Sigmoid colon (tissue), 7 donors: ENCODE measurements around the gene ME3. TPM values are rescaled to one million over a fixed set of nuclear protein-coding genes. Genes with fewer than 3 reads are reported as not detected.

Experiments used
- DNase-seq: peaks from one replicate; pipeline ENCODE4 v3.0.0-alpha.2; 2019
- H3K27ac ChIP-seq, 4 donors: fragments of 200-600 bp; sonication (generic); one replicate each; pipeline ENCODE4 v1.5.1; 2016 to 2019; ENCODE audit warnings: mild to moderate bottlenecking in 1 of 4
- H3K27me3 ChIP-seq, 3 donors: fragments of 200-600 bp; sonication (generic); one replicate each; pipeline ENCODE4 v1.5.1; 2019; ENCODE audit warnings: mild to moderate bottlenecking in 1 of 3
- H3K36me3 ChIP-seq, 4 donors: fragments of 200-600 bp; sonication (generic); one replicate each; pipeline ENCODE4 v1.5.1; 2016 to 2019
- H3K4me1 ChIP-seq, 4 donors: fragments of 200-600 bp; sonication (generic); one replicate each; pipeline ENCODE4 v1.5.1; 2017 to 2019
- H3K4me3 ChIP-seq, 4 donors: fragments of 200-600 bp; sonication (generic); one replicate each; pipeline ENCODE4 v1.5.1; 2017 to 2019; ENCODE audit warnings: mild to moderate bottlenecking in 2 of 4, moderate library complexity in 1 of 4
- H3K9me3 ChIP-seq, 4 donors: fragments of 200-600 bp in 3 of 4; sonication (generic) in 3 of 4; one replicate each; pipeline versions ENCODE4 v1.5.1 to v1.6.1; 2013 to 2019
- EP300 ChIP-seq, 4 donors: sonication (generic); formaldehyde crosslinking; IDR thresholded peaks; one replicate each; pipeline ENCODE4 v1.6.1; 2017; ENCODE audit warnings: antibody characterized with exemption in 4 of 4
- POLR2A ChIP-seq, 2 donors: fragments of 450-650 bp; IDR thresholded peaks; one replicate each; pipeline ENCODE4 v1.6.1; 2016; ENCODE audit warnings: antibody characterized with exemption in 2 of 2, mild to moderate bottlenecking in 2 of 2, moderate library complexity in 2 of 2
- POLR2AphosphoS5 ChIP-seq, 4 donors: sonication (generic); formaldehyde crosslinking; IDR thresholded peaks; one replicate each; pipeline ENCODE4 v1.6.1; 2017; ENCODE audit warnings: antibody characterized with exemption in 4 of 4
- WGBS, 2 donors: extraction: QIAGEN DNeasy Blood & Tissue Kit; methylation state at CpG; one replicate each; pipeline ENCODE4 v1.1.7; 2013; 5-methylcytosine and 5-hydroxymethylcytosine counted together
- intact Hi-C: fragments of 100-400 bp; cut with DNase I; formaldehyde crosslinking; loops from one replicate; pipeline ENCODE4 v1.15.1; 2023
- polyA plus RNA-seq, 3 donors: library from polyadenylated mRNA; stranded (reverse); fragments of 200-250 nt; gene quantifications; one replicate each; pipeline ENCODE4 v1.2.3, GENCODE V29; 2013
- total RNA-seq, 4 donors: library from RNA; depleted of rRNA; stranded (reverse); fragments of >200 nt; gene quantifications; one replicate each; pipeline ENCODE4 v1.1.0, GENCODE V29; 2016
- TF ChIP-seq, protein P1 (sequence below), 4 experiments: fragments of 450-650 bp in 3 of 4; fragments of 200-600 bp in 1 of 4; IDR thresholded peaks; one replicate each; pipeline ENCODE4 v1.5.1; 2016 to 2019; ENCODE audit warnings: antibody characterized with exemption in 4 of 4, mild to moderate bottlenecking in 3 of 4, moderate library complexity in 2 of 4
- donor health status: healthy with polysubstance abuse.
- donor health status: Bipolar disorder and iron deficiency.
- donor health status: healthy.

The ME3 gene
- total and polyA plus RNA-seq, 7 donors: 7.8 to 53.2 (median 25.5) TPM

- 19 to 57% methylated on average over 6 of the region's 6 CpGs for WGBS, 2 donors
- intact Hi-C loops: no loop called here
- H3K4me3 ChIP-seq: no peak overlapping the region
- H3K9me3 ChIP-seq: no peaks in the 10 kb centered on the region
- H3K36me3 ChIP-seq: no peaks in the 10 kb centered on the region
- no peaks in the 10 kb centered on the region for H3K27me3 ChIP-seq
- TF ChIP-seq, protein P1, sequence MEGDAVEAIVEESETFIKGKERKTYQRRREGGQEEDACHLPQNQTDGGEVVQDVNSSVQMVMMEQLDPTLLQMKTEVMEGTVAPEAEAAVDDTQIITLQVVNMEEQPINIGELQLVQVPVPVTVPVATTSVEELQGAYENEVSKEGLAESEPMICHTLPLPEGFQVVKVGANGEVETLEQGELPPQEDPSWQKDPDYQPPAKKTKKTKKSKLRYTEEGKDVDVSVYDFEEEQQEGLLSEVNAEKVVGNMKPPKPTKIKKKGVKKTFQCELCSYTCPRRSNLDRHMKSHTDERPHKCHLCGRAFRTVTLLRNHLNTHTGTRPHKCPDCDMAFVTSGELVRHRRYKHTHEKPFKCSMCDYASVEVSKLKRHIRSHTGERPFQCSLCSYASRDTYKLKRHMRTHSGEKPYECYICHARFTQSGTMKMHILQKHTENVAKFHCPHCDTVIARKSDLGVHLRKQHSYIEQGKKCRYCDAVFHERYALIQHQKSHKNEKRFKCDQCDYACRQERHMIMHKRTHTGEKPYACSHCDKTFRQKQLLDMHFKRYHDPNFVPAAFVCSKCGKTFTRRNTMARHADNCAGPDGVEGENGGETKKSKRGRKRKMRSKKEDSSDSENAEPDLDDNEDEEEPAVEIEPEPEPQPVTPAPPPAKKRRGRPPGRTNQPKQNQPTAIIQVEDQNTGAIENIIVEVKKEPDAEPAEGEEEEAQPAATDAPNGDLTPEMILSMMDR (IDR thresholded peaks at IDR 0.05): no peak
- TF ChIP-seq POLR2AphosphoS5 (IDR thresholded peaks at IDR 0.05): peak in 1 of 4 donors; percentile 12
- TF ChIP-seq POLR2A (IDR thresholded peaks at IDR 0.05): no peak
- peaks cover 0 to 29% (median 5%) of the 10 kb centered on the region in 4 donors for H3K4me1 ChIP-seq
- no peak for DNase-seq
- H3K27ac ChIP-seq: peak overlapping the region; percentile 24 to 55 (median 48)
Measured at GRCh38 chr11:86476109-86476861, 196.1 kb downstream of the ME3 start.

DNA sequence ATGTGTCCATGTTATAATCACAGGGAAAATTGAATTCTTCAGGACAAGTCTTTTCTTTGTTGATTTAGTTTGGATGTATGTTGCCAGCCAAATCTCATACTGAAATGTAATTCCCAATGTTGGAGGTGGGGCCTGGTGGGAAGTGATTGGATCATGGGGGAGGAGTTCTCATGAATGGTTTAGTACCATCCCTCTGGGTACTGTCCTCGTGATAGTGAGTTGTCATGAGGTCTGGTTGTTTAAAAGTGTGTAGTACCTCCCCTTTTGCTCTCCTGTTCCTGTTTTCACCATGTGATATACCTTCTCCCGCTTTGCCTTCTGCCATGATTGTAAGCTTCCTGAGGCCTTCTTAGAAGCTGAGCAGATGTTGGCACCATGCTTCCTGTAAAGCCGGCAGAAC, 197.4 kb downstream of the ME3 start:
- H3K4me1 ChIP-seq: peaks cover 0 to 29% (median 5%) of the 10 kb centered on the region in 4 donors
- H3K4me3 ChIP-seq: no peak overlapping the region
- no peaks in the 10 kb centered on the region for H3K9me3 ChIP-seq
- 92 to 93% methylated on average over 3 of the region's 3 CpGs for WGBS, 2 donors
- intact Hi-C loops: no loop called here
- H3K27me3 ChIP-seq: no peaks in the 10 kb centered on the region
- no peak for DNase-seq
- no peak for TF ChIP-seq POLR2A (IDR thresholded peaks at IDR 0.05)
- TF ChIP-seq POLR2AphosphoS5 (IDR thresholded peaks at IDR 0.05): no peak
- TF ChIP-seq EP300 (IDR thresholded peaks at IDR 0.05): no peak
- TF ChIP-seq, protein P1 (IDR thresholded peaks at IDR 0.05): no peak
- no peaks in the 10 kb centered on the region for H3K36me3 ChIP-seq
- peak overlapping the region in 2 of 4 donors; percentile 12 to 14 for H3K27ac ChIP-seq

DNA sequence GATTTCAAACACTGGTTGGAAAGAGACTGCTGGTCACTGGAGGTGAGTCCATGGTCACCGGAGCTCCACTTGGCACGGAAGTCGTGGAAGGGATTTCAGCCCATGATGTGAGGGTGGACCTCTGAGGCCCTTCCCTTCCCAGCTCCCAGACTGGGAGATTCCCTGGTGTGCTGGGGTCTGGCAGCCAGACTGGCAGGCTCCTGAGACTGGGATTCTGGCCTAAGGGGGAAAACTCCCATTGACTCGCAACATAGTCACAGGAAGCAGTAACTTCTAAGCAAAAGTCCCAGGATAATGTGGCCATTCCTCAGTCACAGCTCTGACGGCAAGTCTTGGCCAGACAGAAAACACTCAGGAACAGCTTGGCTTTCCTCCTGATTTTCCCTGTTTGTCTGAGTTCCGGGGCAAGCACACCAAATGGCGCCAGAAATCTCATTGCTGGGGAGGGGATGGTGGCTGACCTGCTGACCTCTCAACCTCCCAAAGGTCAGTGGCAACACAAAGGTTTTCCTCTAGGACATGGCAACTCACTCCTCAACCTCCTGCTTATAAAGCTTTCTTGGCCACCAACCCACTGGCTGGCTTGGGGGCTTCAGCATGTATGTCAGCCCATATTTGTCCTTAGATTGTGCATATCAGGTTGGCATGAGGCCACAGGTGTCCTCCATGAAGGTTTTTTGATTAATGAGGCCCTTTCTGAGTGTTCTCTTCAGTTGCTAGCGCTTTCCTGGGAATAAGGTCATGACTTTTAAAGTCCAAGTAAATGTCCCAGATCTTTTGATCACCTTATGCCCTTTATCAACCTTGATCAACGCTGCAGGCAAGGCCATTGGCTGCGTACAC, 198.2 kb downstream of the ME3 start:
- Histone ChIP-seq H3K27me3 (no peaks in the 10 kb centered on the region), H3K27ac (peak overlapping the region in 1 of 4 donors; percentile 31), H3K36me3 (no peaks in the 10 kb centered on the region), H3K4me3 (no peak overlapping the region), H3K4me1 (peaks cover 0 to 33% (median 5%) of the 10 kb centered on the region in 4 donors), H3K9me3 (no peaks in the 10 kb centered on the region)
- intact Hi-C loops: no loop called here
- no peak for DNase-seq
- WGBS, 2 donors: 86 to 92% methylated on average over 10 of the region's 10 CpGs
- TF ChIP-seq, protein P1 (IDR thresholded peaks at IDR 0.05): no peak
- TF ChIP-seq POLR2A (IDR thresholded peaks at IDR 0.05): no peak
- TF ChIP-seq POLR2AphosphoS5 (IDR thresholded peaks at IDR 0.05): no peak
- no peak for TF ChIP-seq EP300 (IDR thresholded peaks at IDR 0.05)

DNA sequence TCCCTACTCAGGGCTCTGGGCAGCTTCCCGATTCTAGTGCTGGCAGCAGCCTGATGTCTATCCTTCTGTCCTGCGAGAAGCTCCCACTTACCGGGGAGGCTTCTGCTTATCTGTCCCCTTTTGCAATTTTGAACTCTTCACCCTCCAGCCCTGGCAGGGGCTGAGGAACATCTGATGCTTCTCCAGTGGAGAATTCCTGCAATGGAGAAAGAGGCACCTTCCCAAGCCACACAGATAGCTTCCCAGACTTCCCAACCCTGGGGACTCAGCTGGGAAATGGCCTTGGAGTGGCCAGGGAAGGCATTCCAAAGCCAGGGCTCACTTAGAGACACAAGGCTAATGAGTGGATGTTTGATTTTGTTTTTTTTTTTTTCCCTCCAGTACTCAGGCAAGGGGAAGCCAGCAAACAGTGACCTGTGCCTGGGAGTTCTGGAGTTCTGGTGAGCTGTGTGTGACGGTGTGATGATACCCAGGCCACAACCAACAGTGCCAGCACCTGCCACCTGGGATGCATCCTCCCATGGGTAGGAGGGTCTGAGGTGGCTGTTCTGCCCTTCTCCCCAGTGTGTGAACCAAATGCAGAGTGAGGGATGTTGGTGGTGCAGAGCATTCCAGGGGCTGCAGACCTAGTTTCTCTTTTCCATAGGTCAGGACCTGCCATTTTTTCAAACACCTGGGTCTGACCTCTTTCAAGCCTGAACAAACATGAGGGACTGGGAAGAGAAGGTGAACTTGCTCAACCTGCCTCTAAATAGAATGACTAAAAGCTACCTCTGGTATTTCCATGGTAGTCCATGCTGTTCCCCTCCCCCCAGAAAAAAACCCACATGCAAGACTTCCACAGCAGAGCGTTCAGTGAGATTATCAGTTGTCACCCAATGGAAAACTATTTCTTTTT, 202.7 kb downstream of the ME3 start:
- Histone ChIP-seq H3K36me3 (no peaks in the 10 kb centered on the region), H3K27me3 (no peaks in the 10 kb centered on the region), H3K9me3 (no peaks in the 10 kb centered on the region), H3K4me3 (no peak overlapping the region), H3K4me1 (peaks cover 0 to 15% (median 2%) of the 10 kb centered on the region in 4 donors), H3K27ac (no peak overlapping the region)
- DNase-seq: no peak
- TF ChIP-seq POLR2A (IDR thresholded peaks at IDR 0.05) (no peak), POLR2AphosphoS5 (IDR thresholded peaks at IDR 0.05) (no peak), EP300 (IDR thresholded peaks at IDR 0.05) (no peak)
- TF ChIP-seq, protein P1 (IDR thresholded peaks at IDR 0.05): no peak
- intact Hi-C loops: no loop called here
- 86 to 93% methylated on average over 5 of the region's 5 CpGs for WGBS, 2 donors
